ENCODE measurements around the gene OPN1SW.

GRCh38 chr7:128755819-128756476 is 19.6 kb downstream of the OPN1SW start:
- no peak for TF ChIP-seq CTCF (IDR thresholded peaks at IDR 0.05)
- no peak for TF ChIP-seq POLR2A (IDR thresholded peaks at IDR 0.05)

Data from Peyer's patch (tissue), 4 donors.